PC-3 (cell line): Measurements from ENCODE around the gene STRIP1. TPM values are rescaled to one million over a fixed set of nuclear protein-coding genes. Genes with fewer than 3 reads are reported as not detected.

ENCODE experiments used
- ATAC-seq: fragments of 200-7000 bp; cut with Tn5 transposase; 2 replicates; pipeline ENCODE4 v1.9.1; 2020; ENCODE audit warnings: mild to moderate bottlenecking, moderate library complexity
- BruUV-seq: library from RNA; stranded (reverse); fragments of 400-500 nt; replicated peaks from 2 replicates; lab custom pipeline; 2021; lab: Mats Ljungman, UMichigan
- CTCF ChIA-PET: fragments of 300-600 bp; sonication (Branson Sonifier 250); formaldehyde crosslinking; loops from one replicate; lab custom pipeline; 2022; ENCODE audit warnings: antibody characterized with exemption; lab: Charles Lee
- POLR2A ChIA-PET: fragments of 300-600 bp; sonication (Branson Sonifier 250); formaldehyde crosslinking; loops from one replicate; lab custom pipeline; 2022; ENCODE audit warnings: antibody characterized with exemption; ENCODE audit not compliant: unreplicated experiment; lab: Charles Lee
- DNase-seq: peaks from one replicate; pipeline ENCODE4 v3.0.0-alpha.2; 2015
- H2AFZ ChIP-seq: fragments of 300-600 bp; sonication (generic); 2 replicates; pipeline ENCODE4 v1.6.0; 2016; ENCODE audit warnings: antibody characterized with exemption, low read length
- H3F3A ChIP-seq: fragments of 300-600 bp; sonication (generic); one replicate; pipeline ENCODE4 v1.6.0; 2017; ENCODE audit warnings: antibody characterized with exemption, low read length, control low read depth, mild to moderate bottlenecking; ENCODE audit not compliant: unreplicated experiment
- H3K27ac ChIP-seq: fragments of 300-600 bp; sonication (generic); 2 replicates; pipeline ENCODE4 v1.5.1; 2016; ENCODE audit warnings: mild to moderate bottlenecking, low read length
- H3K27me3 ChIP-seq: fragments of 300-600 bp; sonication (generic); 2 replicates; pipeline ENCODE4 v1.6.1; 2016; ENCODE audit warnings: low read length, mixed read lengths
- H3K36me3 ChIP-seq: fragments of 300-600 bp; sonication (generic); 2 replicates; pipeline ENCODE4 v1.6.1; 2016; ENCODE audit warnings: low read depth, mixed run types, low read length, mixed read lengths
- H3K4me1 ChIP-seq: fragments of 300-600 bp; sonication (generic); 2 replicates; pipeline ENCODE4 v1.5.1; 2016; ENCODE audit warnings: low read length; ENCODE audit not compliant: insufficient read depth
- H3K4me2 ChIP-seq: fragments of 300-600 bp; sonication (generic); 2 replicates; pipeline ENCODE4 v1.6.0; 2016; ENCODE audit warnings: low read length
- H3K4me3 ChIP-seq: fragments of 300-600 bp; sonication (generic); 2 replicates; pipeline ENCODE4 v1.5.1; 2016; ENCODE audit warnings: mild to moderate bottlenecking, low read length, mixed read lengths
- H3K79me2 ChIP-seq: fragments of 300-600 bp; sonication (generic); 2 replicates; pipeline ENCODE4 v1.6.1; 2017; ENCODE audit warnings: low read length, mixed read lengths
- H3K9ac ChIP-seq: fragments of 300-600 bp; sonication (generic); 2 replicates; pipeline ENCODE4 v1.6.0; 2016; ENCODE audit warnings: mild to moderate bottlenecking, low read length
- H3K9me2 ChIP-seq: fragments of 300-600 bp; sonication (generic); replicated peaks from 2 replicates; pipeline ENCODE4 v1.6.1; 2016; ENCODE audit warnings: mixed run types, low read length, mixed read lengths
- H3K9me3 ChIP-seq: fragments of 300-600 bp; sonication (generic); 2 replicates; pipeline ENCODE4 v1.6.1; 2016; ENCODE audit warnings: low read length, mixed read lengths
- H4K20me1 ChIP-seq: fragments of 300-600 bp; sonication (generic); 2 replicates; pipeline ENCODE4 v1.6.1; 2016; ENCODE audit warnings: low read length, mixed read lengths
- EZH2 ChIP-seq: fragments of 300-600 bp; sonication (generic); IDR thresholded peaks from one replicate; pipeline ENCODE4 v1.6.1; 2017; ENCODE audit warnings: antibody characterized with exemption, mild to moderate bottlenecking, low read length; ENCODE audit not compliant: unreplicated experiment
- EZH2phosphoT487 ChIP-seq: fragments of 300-600 bp; sonication (generic); IDR thresholded peaks from 2 replicates; pipeline ENCODE4 v1.6.1; 2018; ENCODE audit warnings: mild to moderate bottlenecking, antibody characterized with exemption, low read length, borderline replicate concordance
- intact Hi-C: fragments of 100-400 bp; cut with micrococcal nuclease; formaldehyde crosslinking; loops from 2 replicates; pipeline ENCODE4 v1.9.0; 2023
- total RNA-seq: library from RNA; depleted of rRNA; stranded (reverse); fragments of >200 nt; gene quantifications from 2 replicates; pipeline ENCODE4 v1.2.3, GENCODE V29; 2014
- TF ChIP-seq, protein P1 (sequence below): fragments of 300-600 bp; sonication (generic); conservative IDR thresholded peaks from 2 replicates; pipeline ENCODE4 v1.5.1; 2017; ENCODE audit warnings: antibody characterized with exemption, low read depth, mild to moderate bottlenecking, low read length

Gene STRIP1
- total RNA-seq, 1 experiment from 2014 or later, result 41.4 TPM

DNA sequence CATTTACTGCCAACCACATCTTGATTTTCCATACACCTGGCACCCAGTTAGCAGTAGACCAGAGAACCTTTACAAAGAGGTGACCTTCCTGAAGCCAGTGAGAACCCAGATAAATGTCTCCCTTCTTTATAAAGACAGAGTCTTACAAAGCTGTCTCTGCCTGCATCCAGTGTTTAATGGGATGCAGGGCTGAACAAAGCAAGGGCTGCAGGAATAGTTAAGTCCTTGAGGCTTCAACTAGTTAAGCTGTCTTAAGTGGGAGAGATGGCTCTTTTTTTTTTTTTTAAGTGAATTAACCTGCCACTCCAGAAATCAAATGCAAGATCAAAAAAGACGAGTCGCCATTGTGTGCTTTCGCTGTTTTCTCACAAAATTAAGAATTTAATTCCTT lies 48.4 kb upstream of the STRIP1 start:
- Histone ChIP-seq H3K27me3 (no peaks in the 10 kb centered on the region), H3K9ac (peak overlapping the region; percentile 91), H3K79me2 (peaks cover 62% of the 10 kb centered on the region), H3K4me3 (peak overlapping the region; percentile 84), H3K9me3 (no peaks in the 10 kb centered on the region), H2AFZ (no peak overlapping the region), H3K4me1 (peaks cover 44% of the 10 kb centered on the region), H3K36me3 (peaks cover 11% of the 10 kb centered on the region), H3K9me2 (no peaks in the 10 kb centered on the region), H3F3A (no peaks in the 10 kb centered on the region), H3K27ac (no peak overlapping the region), H3K4me2 (peak overlapping the region; percentile 98), H4K20me1 (peaks cover 29% of the 10 kb centered on the region)
- no peak for DNase-seq
- TF ChIP-seq EZH2 (no peak), EZH2phosphoT487 (no peak)
- TF ChIP-seq, protein P1, sequence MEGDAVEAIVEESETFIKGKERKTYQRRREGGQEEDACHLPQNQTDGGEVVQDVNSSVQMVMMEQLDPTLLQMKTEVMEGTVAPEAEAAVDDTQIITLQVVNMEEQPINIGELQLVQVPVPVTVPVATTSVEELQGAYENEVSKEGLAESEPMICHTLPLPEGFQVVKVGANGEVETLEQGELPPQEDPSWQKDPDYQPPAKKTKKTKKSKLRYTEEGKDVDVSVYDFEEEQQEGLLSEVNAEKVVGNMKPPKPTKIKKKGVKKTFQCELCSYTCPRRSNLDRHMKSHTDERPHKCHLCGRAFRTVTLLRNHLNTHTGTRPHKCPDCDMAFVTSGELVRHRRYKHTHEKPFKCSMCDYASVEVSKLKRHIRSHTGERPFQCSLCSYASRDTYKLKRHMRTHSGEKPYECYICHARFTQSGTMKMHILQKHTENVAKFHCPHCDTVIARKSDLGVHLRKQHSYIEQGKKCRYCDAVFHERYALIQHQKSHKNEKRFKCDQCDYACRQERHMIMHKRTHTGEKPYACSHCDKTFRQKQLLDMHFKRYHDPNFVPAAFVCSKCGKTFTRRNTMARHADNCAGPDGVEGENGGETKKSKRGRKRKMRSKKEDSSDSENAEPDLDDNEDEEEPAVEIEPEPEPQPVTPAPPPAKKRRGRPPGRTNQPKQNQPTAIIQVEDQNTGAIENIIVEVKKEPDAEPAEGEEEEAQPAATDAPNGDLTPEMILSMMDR, result no peak
- BruUV-seq, result no TSS peak
- ChIA-PET POLR2A (interaction anchor here (0.5 kb wide), 1 partner anchor 48 kb away, joined by 5 read pairs; the partner anchor contains the start of gene STRIP1), CTCF (interaction anchor here (0.5 to 4.2 kb wide), 4 partner anchors 22 to 330 kb away, joined by 3 to 59 read pairs (median 11); partner anchors contain the start of gene GSTM4)
- intact Hi-C loops, result no loop called here
- no peak for ATAC-seq

- CTCF ChIA-PET, result no interaction called here
- no peaks in the 10 kb centered on the region for H3K9me2 ChIP-seq
- POLR2A ChIA-PET, result no interaction called here
- DNase-seq, result no peak
- no peaks in the 10 kb centered on the region for H3F3A ChIP-seq
- no peak overlapping the region for H3K9ac ChIP-seq
- TF ChIP-seq EZH2phosphoT487 (no peak), EZH2 (no peak)
- TF ChIP-seq, protein P1, result no peak
- H4K20me1 ChIP-seq, result peaks cover 29% of the 10 kb centered on the region
- H2AFZ ChIP-seq, result no peak overlapping the region
- no peak overlapping the region for H3K27ac ChIP-seq
- H3K4me3 ChIP-seq, result no peak overlapping the region
- H3K4me1 ChIP-seq, result peaks cover 31% of the 10 kb centered on the region
- intact Hi-C loops, result no loop called here
- no peaks in the 10 kb centered on the region for H3K9me3 ChIP-seq
- no peak overlapping the region for H3K4me2 ChIP-seq
- no peaks in the 10 kb centered on the region for H3K27me3 ChIP-seq
- H3K79me2 ChIP-seq, result peaks cover 83% of the 10 kb centered on the region
- no TSS peak for BruUV-seq
- ATAC-seq, result no peak
- peaks cover 11% of the 10 kb centered on the region for H3K36me3 ChIP-seq
These were observed 46.0 kb upstream of the STRIP1 start for GRCh38 chr1:109988349-109988914.

DNA sequence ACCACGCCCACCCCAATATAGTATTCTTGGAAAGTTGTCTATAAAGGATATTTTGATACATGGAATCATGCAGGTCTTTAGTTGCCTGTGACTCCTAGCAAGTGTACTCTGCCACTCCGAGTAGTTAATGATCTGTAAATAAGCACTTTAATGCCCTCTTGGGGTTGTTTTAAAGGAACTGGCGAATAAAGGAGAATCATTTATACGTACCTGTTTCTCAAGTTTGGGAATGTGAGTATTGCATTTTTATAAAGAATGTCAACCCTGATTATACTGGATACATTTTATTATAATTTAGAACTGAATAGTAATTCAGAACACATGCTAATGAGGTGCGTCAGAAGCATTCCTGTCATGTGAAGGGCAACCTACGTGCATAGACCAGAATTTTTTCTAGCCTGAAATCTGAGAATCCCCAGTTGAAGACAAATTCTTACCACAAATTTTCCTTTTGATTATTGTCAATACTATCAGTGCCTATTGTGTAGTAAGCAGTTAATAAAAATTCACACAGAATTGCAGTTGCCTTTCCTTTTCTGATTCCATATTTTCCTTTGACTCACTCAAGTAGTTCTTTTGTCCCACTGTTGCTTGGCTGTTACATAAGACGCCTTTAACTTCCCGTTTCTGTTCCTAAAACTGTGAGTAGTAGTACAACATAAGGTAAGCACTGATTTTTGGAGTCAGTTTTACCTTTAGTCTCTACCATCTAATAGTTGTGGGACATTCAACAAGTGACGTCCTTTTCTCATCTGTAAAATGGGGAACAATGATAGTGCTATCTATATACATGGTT lies 44.7 kb upstream of the STRIP1 start:
- Histone ChIP-seq H3K4me3 (no peak overlapping the region), H3K4me1 (peaks cover 21% of the 10 kb centered on the region), H3K9me3 (no peaks in the 10 kb centered on the region), H4K20me1 (peaks cover 29% of the 10 kb centered on the region), H3K4me2 (no peak overlapping the region), H3K79me2 (peaks cover 95% of the 10 kb centered on the region), H3K9me2 (no peaks in the 10 kb centered on the region), H2AFZ (no peak overlapping the region), H3K9ac (no peak overlapping the region), H3K36me3 (peaks cover 11% of the 10 kb centered on the region), H3K27ac (no peak overlapping the region), H3F3A (no peaks in the 10 kb centered on the region), H3K27me3 (no peaks in the 10 kb centered on the region)
- ChIA-PET POLR2A (no interaction called here), CTCF (no interaction called here)
- ATAC-seq (no peak), DNase-seq (no peak)
- no peak for TF ChIP-seq EZH2
- TF ChIP-seq, protein P1, result no peak
- intact Hi-C loops, result no loop called here
- no TSS peak for BruUV-seq
